Measurements from ENCODE around the gene PPP2R2B. TPM values are rescaled to one million over a fixed set of nuclear protein-coding genes. Genes with fewer than 3 reads are reported as not detected.

PPP2R2B gene
- total RNA-seq, 3 donors from 2014 or later (not counting 1 experiment from before 2014, with no cell fraction given): 44.9 to 68.3 (median 63.7) TPM

- no peaks in the 10 kb centered on the region for H3K9me3 ChIP-seq (ENCODE audit: control insufficient read depth, insufficient read depth, low read length)
- Mint-ChIP-seq H3K27ac (no peak overlapping the region), H3K36me3 (no peaks in the 10 kb centered on the region), H3K4me3 (no peak overlapping the region), H3K4me1 (peaks cover 7 to 17% of the 10 kb centered on the region in 2 donors), H3K9me3 (no peaks in the 10 kb centered on the region), H3K27me3 (ENCODE audit: low read depth in 2 of 2) (no peaks in the 10 kb centered on the region)
- intact Hi-C loops (cut with micrococcal nuclease): no loop called here
- no peak overlapping the region for H3K4me3 ChIP-seq (ENCODE audit: low read length)
- no peaks in the 10 kb centered on the region for H3K27me3 ChIP-seq (ENCODE audit: control insufficient read depth, insufficient read depth, low read length)
- ATAC-seq (no peak), DNase-seq (no peak)
- no peaks in the 10 kb centered on the region for H3K4me1 ChIP-seq (ENCODE audit: control insufficient read depth, insufficient read depth, low read length)
- H3K36me3 ChIP-seq (ENCODE audit: control insufficient read depth, insufficient read depth, low read length): no peaks in the 10 kb centered on the region
- no peak overlapping the region for H3K27ac ChIP-seq (ENCODE audit: low read length)
- WGBS (ENCODE audit: insufficient coverage): 39% methylated on average over 3 of the region's 4 CpGs
- TF ChIP-seq CTCF (IDR thresholded peaks at IDR 0.05): no peak
These were observed 202.9 kb downstream of the PPP2R2B start for GRCh38 chr5:146675636-146676035.

GRCh38 chr5:146672866-146673265, 205.7 kb downstream of the PPP2R2B start:
- no CpG with 5 or more reads among the region's 1 CpG for WGBS (ENCODE audit: insufficient coverage)
- Histone ChIP-seq H3K9me3 (ENCODE audit: control insufficient read depth, insufficient read depth, low read length) (no peaks in the 10 kb centered on the region), H3K4me3 (ENCODE audit: low read length) (no peak overlapping the region), H3K36me3 (ENCODE audit: control insufficient read depth, insufficient read depth, low read length) (no peaks in the 10 kb centered on the region), H3K27ac (ENCODE audit: low read length) (no peak overlapping the region), H3K4me1 (ENCODE audit: control insufficient read depth, insufficient read depth, low read length) (no peaks in the 10 kb centered on the region), H3K27me3 (ENCODE audit: control insufficient read depth, insufficient read depth, low read length) (no peaks in the 10 kb centered on the region)
- ATAC-seq (no peak), DNase-seq (no peak)
- H3K9me3 Mint-ChIP-seq: no peaks in the 10 kb centered on the region
- no peak for TF ChIP-seq CTCF (IDR thresholded peaks at IDR 0.05)
- H3K4me1 Mint-ChIP-seq: peaks cover 7 to 17% of the 10 kb centered on the region in 2 donors
- no peak overlapping the region for H3K27ac Mint-ChIP-seq
- intact Hi-C loops (cut with micrococcal nuclease): no loop called here
- no peak overlapping the region for H3K4me3 Mint-ChIP-seq
- no peaks in the 10 kb centered on the region for H3K36me3 Mint-ChIP-seq
- H3K27me3 Mint-ChIP-seq (ENCODE audit: low read depth in 2 of 2): no peaks in the 10 kb centered on the region

DNA sequence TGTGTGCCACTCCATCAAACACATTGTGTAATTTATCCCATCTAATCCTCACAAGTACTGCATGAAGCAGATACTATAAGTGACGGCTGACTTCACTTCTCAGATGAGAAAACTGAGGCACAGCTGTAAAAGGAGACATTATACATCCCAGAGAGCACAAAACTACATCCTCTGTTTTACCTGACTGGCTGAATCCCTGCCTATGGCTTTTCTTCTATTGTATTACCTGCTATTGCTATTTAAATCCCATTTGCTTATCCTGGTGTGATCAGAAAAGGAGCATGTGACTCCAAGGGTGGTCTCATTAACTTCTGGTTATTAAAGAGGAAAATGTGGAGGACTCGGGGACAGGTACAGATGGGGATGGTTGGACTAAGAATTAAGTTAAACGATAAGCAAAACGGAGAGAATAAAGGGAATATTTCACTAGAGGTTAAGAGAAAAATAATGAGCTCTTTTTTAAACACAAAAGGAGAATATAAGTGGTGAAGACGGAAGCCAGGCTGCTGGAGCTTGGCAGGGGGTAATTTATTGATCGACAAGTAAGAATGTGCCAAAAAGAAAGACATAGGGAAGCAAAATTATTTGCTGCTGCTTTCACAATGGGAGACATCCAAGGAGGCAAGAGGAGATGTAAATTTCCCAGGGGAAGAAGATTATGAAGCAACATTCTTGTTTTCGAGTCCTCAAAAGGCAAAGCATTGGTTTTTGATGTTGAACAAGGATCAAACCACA, 206.8 kb downstream of the PPP2R2B start:
- Mint-ChIP-seq H3K27ac (peak overlapping the region in 1 of 2 donors; percentile 2), H3K27me3 (ENCODE audit: low read depth in 2 of 2) (no peaks in the 10 kb centered on the region), H3K9me3 (no peaks in the 10 kb centered on the region), H3K4me1 (peaks cover 6 to 17% of the 10 kb centered on the region in 2 donors), H3K4me3 (no peak overlapping the region), H3K36me3 (no peaks in the 10 kb centered on the region)
- TF ChIP-seq CTCF (IDR thresholded peaks at IDR 0.05): no peak
- H3K36me3 ChIP-seq (ENCODE audit: control insufficient read depth, insufficient read depth, low read length): no peaks in the 10 kb centered on the region
- H3K9me3 ChIP-seq (ENCODE audit: control insufficient read depth, insufficient read depth, low read length): no peaks in the 10 kb centered on the region
- DNase-seq (no peak), ATAC-seq (no peak)
- intact Hi-C loops (cut with micrococcal nuclease): no loop called here
- no peaks in the 10 kb centered on the region for H3K27me3 ChIP-seq (ENCODE audit: control insufficient read depth, insufficient read depth, low read length)
- no peak overlapping the region for H3K27ac ChIP-seq (ENCODE audit: low read length)
- 58% methylated on average over 7 of the region's 7 CpGs for WGBS (ENCODE audit: insufficient coverage)
- no peaks in the 10 kb centered on the region for H3K4me1 ChIP-seq (ENCODE audit: control insufficient read depth, insufficient read depth, low read length)
- no peak overlapping the region for H3K4me3 ChIP-seq (ENCODE audit: low read length)

DNA sequence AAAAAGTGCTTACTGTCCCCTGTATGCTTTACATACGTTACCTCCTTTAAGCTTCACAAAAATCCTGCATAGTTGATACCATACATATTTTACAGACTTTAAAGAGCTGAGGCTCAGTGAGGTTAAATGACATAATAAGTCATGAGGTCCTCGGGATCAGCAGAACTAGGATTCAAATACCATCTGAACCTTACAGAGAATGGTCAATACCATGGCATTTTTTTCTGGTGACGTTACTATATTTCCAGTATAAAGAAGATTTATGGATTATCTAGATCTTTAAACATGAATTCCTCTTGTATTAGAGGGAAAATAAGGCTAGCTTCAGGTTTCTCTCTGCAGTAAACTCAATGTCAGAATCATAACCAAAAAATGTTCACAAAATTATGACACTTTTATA, 208.9 kb downstream of the PPP2R2B start:
- Histone ChIP-seq H3K4me3 (ENCODE audit: low read length) (no peak overlapping the region), H3K9me3 (ENCODE audit: control insufficient read depth, insufficient read depth, low read length) (no peaks in the 10 kb centered on the region), H3K4me1 (ENCODE audit: control insufficient read depth, insufficient read depth, low read length) (no peaks in the 10 kb centered on the region), H3K27me3 (ENCODE audit: control insufficient read depth, insufficient read depth, low read length) (no peaks in the 10 kb centered on the region), H3K36me3 (ENCODE audit: control insufficient read depth, insufficient read depth, low read length) (no peaks in the 10 kb centered on the region), H3K27ac (ENCODE audit: low read length) (no peak overlapping the region)
- Mint-ChIP-seq H3K36me3 (no peaks in the 10 kb centered on the region), H3K27ac (no peak overlapping the region), H3K4me3 (no peak overlapping the region), H3K9me3 (no peaks in the 10 kb centered on the region), H3K27me3 (ENCODE audit: low read depth in 2 of 2) (no peaks in the 10 kb centered on the region), H3K4me1 (peaks cover 0 to 6% of the 10 kb centered on the region in 2 donors)
- DNase-seq: no peak
- TF ChIP-seq CTCF (IDR thresholded peaks at IDR 0.05): no peak
- intact Hi-C loops (cut with micrococcal nuclease): loop anchor here (10.0 kb wide), 2 partner anchors 125 kb away; no protein-coding TSS in a partner anchor
- 94% methylated on average over 2 of the region's 3 CpGs for WGBS (ENCODE audit: insufficient coverage)
- no peak for ATAC-seq

Measured in natural killer cell (primary cell).